ENCODE data around the gene CAPN9.

Gene CAPN9

GRCh38 chr1:230800891-230801840 lies 54.0 kb downstream of the CAPN9 start:
- DNase-seq, result no peak

GRCh38 chr1:230804396-230804795 lies 57.2 kb downstream of the CAPN9 start:
- DNase-seq, result no peak

- DNase-seq, result no peak
Measured at GRCh38 chr1:230806552-230806951, 59.4 kb downstream of the CAPN9 start.

GRCh38 chr1:230807029-230807428 lies 59.8 kb downstream of the CAPN9 start:
- DNase-seq, result no peak

GRCh38 chr1:230807561-230808280 lies 60.5 kb downstream of the CAPN9 start:
- no peak for DNase-seq

- DNase-seq, result no peak
Measured at GRCh38 chr1:230808281-230808872, 61.2 kb downstream of the CAPN9 start.

GRCh38 chr1:230809256-230809990 lies 62.2 kb downstream of the CAPN9 start:
- no peak for DNase-seq

GRCh38 chr1:230812568-230812967 lies 65.4 kb downstream of the CAPN9 start:
- no peak for DNase-seq

- DNase-seq, result no peak
Measured at GRCh38 chr1:230814949-230815692, 67.9 kb downstream of the CAPN9 start.

GRCh38 chr1:230816018-230816417 lies 68.8 kb downstream of the CAPN9 start:
- DNase-seq, result no peak

- no peak for DNase-seq
Measured at GRCh38 chr1:230818367-230818766, 71.2 kb downstream of the CAPN9 start.

GRCh38 chr1:230818901-230819300 lies 71.7 kb downstream of the CAPN9 start:
- no peak for DNase-seq

- no peak for DNase-seq
Measured at GRCh38 chr1:230819976-230820375, 72.8 kb downstream of the CAPN9 start.

- no peak for DNase-seq
Measured at GRCh38 chr1:230820568-230820967, 73.4 kb downstream of the CAPN9 start.

GRCh38 chr1:230821346-230821745 lies 74.2 kb downstream of the CAPN9 start:
- DNase-seq, result no peak

GRCh38 chr1:230822092-230822581 lies 74.9 kb downstream of the CAPN9 start:
- no peak for DNase-seq

GRCh38 chr1:230823426-230823825 lies 76.2 kb downstream of the CAPN9 start:
- DNase-seq, result no peak

- no peak for DNase-seq
Measured at GRCh38 chr1:230823931-230824381, 76.8 kb downstream of the CAPN9 start.

GRCh38 chr1:230824551-230824918 lies 77.3 kb downstream of the CAPN9 start:
- DNase-seq, result no peak

GRCh38 chr1:230824919-230825721 lies 77.9 kb downstream of the CAPN9 start:
- DNase-seq, result no peak

GRCh38 chr1:230825761-230826160 lies 78.6 kb downstream of the CAPN9 start:
- DNase-seq, result no peak

Data from NCI-H774 (cell line).